Measurements from ENCODE around the gene CNTN5. TPM values are rescaled to one million over a fixed set of nuclear protein-coding genes. Genes with fewer than 3 reads are reported as not detected.

The CNTN5 gene
- total RNA-seq, 1 experiment from 2014 or later: not detected

GRCh38 chr11:99184146-99184545, 163.4 kb downstream of the CNTN5 start:
- TF ChIP-seq CTCF (conservative IDR thresholded peaks at IDR 0.05; ENCODE audit: low read depth, low read length) (no peak), EZH2phosphoT487 (IDR thresholded peaks at IDR 0.05; ENCODE audit: borderline replicate concordance, low read length) (no peak), EZH2 (IDR thresholded peaks at IDR 0.05; ENCODE audit: low read length, unreplicated experiment) (no peak)
- no peaks in the 10 kb centered on the region for H3K4me1 ChIP-seq (ENCODE audit: insufficient read depth, low read length)
- H2AFZ ChIP-seq (ENCODE audit: low read length): no peak overlapping the region
- H3K4me2 ChIP-seq (ENCODE audit: low read length): no peak overlapping the region
- H3K36me3 ChIP-seq (ENCODE audit: low read depth, low read length): no peaks in the 10 kb centered on the region
- H3K27me3 ChIP-seq (ENCODE audit: low read length): no peaks in the 10 kb centered on the region
- H3K79me2 ChIP-seq (ENCODE audit: low read length): no peaks in the 10 kb centered on the region
- no peak overlapping the region for H3K9ac ChIP-seq (ENCODE audit: low read length)
- POLR2A ChIA-PET (ENCODE audit: unreplicated experiment): no interaction called here
- no peak for DNase-seq
- intact Hi-C loops (cut with micrococcal nuclease): no loop called here
- no peaks in the 10 kb centered on the region for H3F3A ChIP-seq (ENCODE audit: low read length, unreplicated experiment)
- no peaks in the 10 kb centered on the region for H3K9me2 ChIP-seq (replicated peaks; ENCODE audit: low read length)
- no peaks in the 10 kb centered on the region for H3K9me3 ChIP-seq (ENCODE audit: low read length)
- no TSS peak for BruUV-seq (replicated peaks)
- ATAC-seq: no peak
- no peak overlapping the region for H3K27ac ChIP-seq (ENCODE audit: low read length)
- no peaks in the 10 kb centered on the region for H4K20me1 ChIP-seq (ENCODE audit: low read length)
- H3K4me3 ChIP-seq (ENCODE audit: low read length): no peak overlapping the region
- CTCF ChIA-PET: no interaction called here

- Histone ChIP-seq H3K9me2 (replicated peaks; ENCODE audit: low read length) (no peaks in the 10 kb centered on the region), H4K20me1 (ENCODE audit: low read length) (no peaks in the 10 kb centered on the region), H3K79me2 (ENCODE audit: low read length) (no peaks in the 10 kb centered on the region), H3K9ac (ENCODE audit: low read length) (no peak overlapping the region), H3K36me3 (ENCODE audit: low read depth, low read length) (no peaks in the 10 kb centered on the region), H3F3A (ENCODE audit: low read length, unreplicated experiment) (no peaks in the 10 kb centered on the region), H2AFZ (ENCODE audit: low read length) (no peak overlapping the region), H3K27me3 (ENCODE audit: low read length) (no peaks in the 10 kb centered on the region), H3K4me1 (ENCODE audit: insufficient read depth, low read length) (no peaks in the 10 kb centered on the region), H3K27ac (ENCODE audit: low read length) (no peak overlapping the region), H3K9me3 (ENCODE audit: low read length) (no peaks in the 10 kb centered on the region), H3K4me3 (ENCODE audit: low read length) (no peak overlapping the region), H3K4me2 (ENCODE audit: low read length) (no peak overlapping the region)
- ChIA-PET CTCF (no interaction called here), POLR2A (ENCODE audit: unreplicated experiment) (no interaction called here)
- intact Hi-C loops (cut with micrococcal nuclease): no loop called here
- ATAC-seq (no peak), DNase-seq (no peak)
- no TSS peak for BruUV-seq (replicated peaks)
- no peak for TF ChIP-seq CTCF (conservative IDR thresholded peaks at IDR 0.05; ENCODE audit: low read depth, low read length)
- TF ChIP-seq EZH2phosphoT487 (IDR thresholded peaks at IDR 0.05; ENCODE audit: borderline replicate concordance, low read length): no peak
- TF ChIP-seq EZH2 (IDR thresholded peaks at IDR 0.05; ENCODE audit: low read length, unreplicated experiment): no peak
These were observed 167.5 kb downstream of the CNTN5 start for GRCh38 chr11:99188221-99188620.

GRCh38 chr11:99192716-99193115, 172.0 kb downstream of the CNTN5 start:
- H3K4me1 ChIP-seq (ENCODE audit: insufficient read depth, low read length): no peaks in the 10 kb centered on the region
- H3K4me3 ChIP-seq (ENCODE audit: low read length): no peak overlapping the region
- H3K4me2 ChIP-seq (ENCODE audit: low read length): no peak overlapping the region
- H3K9me3 ChIP-seq (ENCODE audit: low read length): no peaks in the 10 kb centered on the region
- TF ChIP-seq EZH2 (IDR thresholded peaks at IDR 0.05; ENCODE audit: low read length, unreplicated experiment): no peak
- no peak for TF ChIP-seq EZH2phosphoT487 (IDR thresholded peaks at IDR 0.05; ENCODE audit: borderline replicate concordance, low read length)
- TF ChIP-seq CTCF (conservative IDR thresholded peaks at IDR 0.05; ENCODE audit: low read depth, low read length): no peak
- BruUV-seq (replicated peaks): no TSS peak
- no peaks in the 10 kb centered on the region for H3K36me3 ChIP-seq (ENCODE audit: low read depth, low read length)
- POLR2A ChIA-PET (ENCODE audit: unreplicated experiment): no interaction called here
- H3K27me3 ChIP-seq (ENCODE audit: low read length): no peaks in the 10 kb centered on the region
- H4K20me1 ChIP-seq (ENCODE audit: low read length): no peaks in the 10 kb centered on the region
- no peaks in the 10 kb centered on the region for H3K9me2 ChIP-seq (replicated peaks; ENCODE audit: low read length)
- intact Hi-C loops (cut with micrococcal nuclease): no loop called here
- DNase-seq: no peak
- no peak overlapping the region for H3K9ac ChIP-seq (ENCODE audit: low read length)
- H2AFZ ChIP-seq (ENCODE audit: low read length): no peak overlapping the region
- H3K27ac ChIP-seq (ENCODE audit: low read length): no peak overlapping the region
- no peaks in the 10 kb centered on the region for H3F3A ChIP-seq (ENCODE audit: low read length, unreplicated experiment)
- no peaks in the 10 kb centered on the region for H3K79me2 ChIP-seq (ENCODE audit: low read length)
- CTCF ChIA-PET: no interaction called here
- ATAC-seq: no peak
